ENCODE results near the gene PNMA8A. TPM values are rescaled to one million over a fixed set of nuclear protein-coding genes. Genes with fewer than 3 reads are reported as not detected.
A peak's percentile ranks its signal among the peaks of the same experiment; 100 is the strongest.

Gene PNMA8A
- total RNA-seq, 1 donor from 2014 or later: 25.8 TPM

GRCh38 chr19:46478356-46478986, 7.1 kb upstream of the PNMA8A start:
- no peaks in the 10 kb centered on the region for H3K27me3 Mint-ChIP-seq (ENCODE audit: low read depth)
- peak overlapping the region; percentile 6 for H3K27ac Mint-ChIP-seq
- no peaks in the 10 kb centered on the region for H3K9me3 Mint-ChIP-seq
- peaks cover 21% of the 10 kb centered on the region for H3K4me1 Mint-ChIP-seq
- H3K4me3 Mint-ChIP-seq: no peak overlapping the region
- TF ChIP-seq CTCF (IDR thresholded peaks at IDR 0.05; ENCODE audit: unreplicated experiment): no peak
- H3K36me3 Mint-ChIP-seq: no peaks in the 10 kb centered on the region
- DNase-seq (ENCODE audit: low spot score in 2 of 2, unreplicated experiment in 2 of 2): no peak

- no peak overlapping the region for H3K27ac Mint-ChIP-seq
- DNase-seq (ENCODE audit: low spot score in 2 of 2, unreplicated experiment in 2 of 2): no peak
- H3K36me3 Mint-ChIP-seq: no peaks in the 10 kb centered on the region
- no peaks in the 10 kb centered on the region for H3K9me3 Mint-ChIP-seq
- H3K4me3 Mint-ChIP-seq: no peak overlapping the region
- no peak for TF ChIP-seq CTCF (IDR thresholded peaks at IDR 0.05; ENCODE audit: unreplicated experiment)
- H3K4me1 Mint-ChIP-seq: peaks cover 14% of the 10 kb centered on the region
- no peaks in the 10 kb centered on the region for H3K27me3 Mint-ChIP-seq (ENCODE audit: low read depth)
Observed at GRCh38 chr19:46475986-46476385, 4.6 kb upstream of the PNMA8A start.

- TF ChIP-seq CTCF (IDR thresholded peaks at IDR 0.05; ENCODE audit: unreplicated experiment): no peak
- Mint-ChIP-seq H3K27me3 (ENCODE audit: low read depth) (no peaks in the 10 kb centered on the region), H3K4me1 (peaks cover 19% of the 10 kb centered on the region), H3K27ac (no peak overlapping the region), H3K9me3 (no peaks in the 10 kb centered on the region), H3K4me3 (no peak overlapping the region), H3K36me3 (peaks cover 5% of the 10 kb centered on the region)
- no peak for DNase-seq (ENCODE audit: low spot score in 2 of 2, unreplicated experiment in 2 of 2)
Observed at GRCh38 chr19:46474211-46474610, 2.8 kb upstream of the PNMA8A start.

GRCh38 chr19:46472592-46472991, 1.2 kb upstream of the PNMA8A start:
- H3K36me3 Mint-ChIP-seq: peaks cover 14% of the 10 kb centered on the region
- H3K27me3 Mint-ChIP-seq (ENCODE audit: low read depth): no peaks in the 10 kb centered on the region
- TF ChIP-seq CTCF (IDR thresholded peaks at IDR 0.05; ENCODE audit: unreplicated experiment): no peak
- H3K27ac Mint-ChIP-seq: no peak overlapping the region
- H3K4me3 Mint-ChIP-seq: peak overlapping the region; percentile 68
- H3K4me1 Mint-ChIP-seq: peaks cover 19% of the 10 kb centered on the region
- H3K9me3 Mint-ChIP-seq: no peaks in the 10 kb centered on the region
- no peak for DNase-seq (ENCODE audit: low spot score in 2 of 2, unreplicated experiment in 2 of 2)

- Mint-ChIP-seq H3K4me3 (peak overlapping the region; percentile 68), H3K36me3 (peaks cover 18% of the 10 kb centered on the region), H3K27ac (no peak overlapping the region), H3K4me1 (peaks cover 19% of the 10 kb centered on the region), H3K9me3 (no peaks in the 10 kb centered on the region), H3K27me3 (ENCODE audit: low read depth) (no peaks in the 10 kb centered on the region)
- no peak for DNase-seq (ENCODE audit: low spot score in 2 of 2, unreplicated experiment in 2 of 2)
- no peak for TF ChIP-seq CTCF (IDR thresholded peaks at IDR 0.05; ENCODE audit: unreplicated experiment)
Observed at GRCh38 chr19:46471811-46472543, 614 bp upstream of the PNMA8A start.

Data from mesothelial cell of epicardium (in vitro differentiated cells).